ENCODE results near the gene KLHL29. TPM values are rescaled to one million over a fixed set of nuclear protein-coding genes. Genes with fewer than 3 reads are reported as not detected.

Gene KLHL29
- total and polyA plus RNA-seq, 2 donors (not counting 1 experiment from before 2014, with no cell fraction given) = 1.3 to 3.4 TPM

DNA sequence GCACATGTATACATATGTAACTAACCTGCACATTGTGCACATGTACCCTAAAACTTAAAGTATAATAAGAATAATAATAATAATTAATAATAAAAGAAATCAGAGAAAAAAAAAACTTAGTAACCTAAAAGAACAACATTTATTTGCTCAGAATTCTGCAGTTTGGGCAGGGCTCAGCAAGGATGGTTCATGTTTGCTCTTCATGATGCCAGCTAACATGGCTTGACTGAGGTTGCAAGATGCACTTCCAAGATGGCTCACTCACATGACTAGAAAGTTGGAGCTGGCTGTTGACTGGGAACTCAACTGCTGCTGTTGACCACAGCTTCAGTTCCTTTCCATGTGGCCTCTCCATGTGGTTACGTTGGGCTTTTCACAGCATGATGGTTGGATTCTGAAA, 56.4 kb downstream of the KLHL29 start:
- no peaks in the 10 kb centered on the region for H3K27me3 Mint-ChIP-seq
- ChIA-PET CTCF (no interaction called here), POLR2A (no interaction called here)
- no peak for TF ChIP-seq EZH2 (IDR thresholded peaks at IDR 0.05; ENCODE audit: borderline replicate concordance, insufficient read depth, low read depth, low read length, poor library complexity, severe bottlenecking)
- TF ChIP-seq CTCF (IDR thresholded peaks at IDR 0.05) = no peak
- WGBS (ENCODE audit: insufficient coverage) = no CpG with 5 or more reads among the region's 1 CpG
- H3K4me1 Mint-ChIP-seq = no peaks in the 10 kb centered on the region
- H3K27me3 ChIP-seq (replicated peaks in 1 of 4; ENCODE audit: control extremely low read depth in 1 of 4, control insufficient read depth in 3 of 4, insufficient read depth in 4 of 4, low read length in 3 of 4) = no peaks in the 10 kb centered on the region
- no peaks in the 10 kb centered on the region for H3K36me3 ChIP-seq (replicated peaks in 1 of 2; ENCODE audit: control extremely low read depth in 1 of 2, control insufficient read depth in 1 of 2, extremely low read depth in 1 of 2, insufficient read depth in 2 of 2, low read length in 1 of 2)
- no peak for DNase-seq
- no peak overlapping the region for H3K4me2 ChIP-seq (replicated peaks; ENCODE audit: low read depth, low read length, poor library complexity, severe bottlenecking)
- no peak for ATAC-seq (ENCODE audit: low read depth)
- peaks cover 2 to 8% (median 6%) of the 10 kb centered on the region in 3 donors for H3K9me3 ChIP-seq (ENCODE audit: control extremely low read depth in 1 of 3, control insufficient read depth in 2 of 3, insufficient read depth in 1 of 3, low read length in 2 of 3)
- H3K27ac ChIP-seq (ENCODE audit: low read length in 2 of 2) = no peak overlapping the region
- H3K27ac Mint-ChIP-seq = no peak overlapping the region
- H3K79me2 ChIP-seq (ENCODE audit: control insufficient read depth, insufficient read depth, low read length) = no peaks in the 10 kb centered on the region
- no peaks in the 10 kb centered on the region for H3K4me1 ChIP-seq (ENCODE audit: control insufficient read depth in 2 of 2, insufficient read depth in 2 of 2, low read length in 2 of 2)
- intact Hi-C loops (cut with micrococcal nuclease) = no loop called here
- peaks cover 4% of the 10 kb centered on the region for H3K9me3 Mint-ChIP-seq (ENCODE audit: insufficient read depth)
- H4K20me1 ChIP-seq (ENCODE audit: control insufficient read depth, insufficient read depth, low read length, poor library complexity, severe bottlenecking) = no peaks in the 10 kb centered on the region
- H3K9ac ChIP-seq (ENCODE audit: low read length) = no peak overlapping the region
- no peak overlapping the region for H2AFZ ChIP-seq (ENCODE audit: insufficient read depth, low read depth, low read length, poor library complexity, severe bottlenecking)
- no peak overlapping the region for H3K4me3 ChIP-seq (ENCODE audit: control extremely low read depth in 1 of 5, extremely low read depth in 1 of 5, insufficient read depth in 1 of 5, low read depth in 2 of 5, low read length in 4 of 5)
- no peak overlapping the region for H3K4me3 Mint-ChIP-seq

DNA sequence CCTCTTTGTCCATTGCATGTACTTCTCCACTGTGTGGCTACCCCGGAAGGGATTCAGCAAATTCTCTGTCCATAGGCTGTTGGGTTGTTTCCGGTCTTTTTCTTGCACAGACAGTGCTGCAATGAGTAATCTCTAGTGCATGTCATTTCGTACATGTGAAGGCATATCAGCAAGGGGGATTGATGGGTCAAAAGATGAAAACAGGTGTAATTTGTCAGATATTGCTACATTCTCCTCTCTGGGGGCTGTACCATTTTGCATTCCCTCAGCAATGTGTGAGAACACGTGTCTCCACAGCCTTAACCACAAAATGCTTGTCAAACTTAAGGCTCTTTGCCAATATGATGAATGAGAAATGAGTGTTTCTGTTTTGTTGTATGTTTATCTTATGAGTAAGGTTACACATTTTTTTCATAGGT, 60.5 kb downstream of the KLHL29 start:
- 74% methylated on average over 2 of the region's 4 CpGs for WGBS (ENCODE audit: insufficient coverage)
- H3K27ac Mint-ChIP-seq = no peak overlapping the region
- no peak overlapping the region for H3K4me3 Mint-ChIP-seq
- intact Hi-C loops (cut with micrococcal nuclease) = no loop called here
- no peak overlapping the region for H3K27ac ChIP-seq (ENCODE audit: low read length in 2 of 2)
- H3K4me1 Mint-ChIP-seq = peaks cover 13% of the 10 kb centered on the region
- TF ChIP-seq EZH2 (IDR thresholded peaks at IDR 0.05; ENCODE audit: borderline replicate concordance, insufficient read depth, low read depth, low read length, poor library complexity, severe bottlenecking) = no peak
- no peak for TF ChIP-seq CTCF (IDR thresholded peaks at IDR 0.05)
- ATAC-seq (ENCODE audit: low read depth) (no peak), DNase-seq (no peak)
- no peaks in the 10 kb centered on the region for H4K20me1 ChIP-seq (ENCODE audit: control insufficient read depth, insufficient read depth, low read length, poor library complexity, severe bottlenecking)
- H3K9ac ChIP-seq (ENCODE audit: low read length) = no peak overlapping the region
- peaks cover 4% of the 10 kb centered on the region for H3K9me3 Mint-ChIP-seq (ENCODE audit: insufficient read depth)
- ChIA-PET CTCF (no interaction called here), POLR2A (no interaction called here)
- H3K27me3 ChIP-seq (replicated peaks in 1 of 4; ENCODE audit: control extremely low read depth in 1 of 4, control insufficient read depth in 3 of 4, insufficient read depth in 4 of 4, low read length in 3 of 4) = no peaks in the 10 kb centered on the region
- H3K4me2 ChIP-seq (replicated peaks; ENCODE audit: low read depth, low read length, poor library complexity, severe bottlenecking) = no peak overlapping the region
- no peaks in the 10 kb centered on the region for H3K79me2 ChIP-seq (ENCODE audit: control insufficient read depth, insufficient read depth, low read length)
- H3K4me1 ChIP-seq (ENCODE audit: control insufficient read depth in 2 of 2, insufficient read depth in 2 of 2, low read length in 2 of 2) = peaks cover 9 to 12% of the 10 kb centered on the region in 2 donors
- no peak overlapping the region for H2AFZ ChIP-seq (ENCODE audit: insufficient read depth, low read depth, low read length, poor library complexity, severe bottlenecking)
- H3K4me3 ChIP-seq (ENCODE audit: control extremely low read depth in 1 of 5, extremely low read depth in 1 of 5, insufficient read depth in 1 of 5, low read depth in 2 of 5, low read length in 4 of 5) = no peak overlapping the region
- no peaks in the 10 kb centered on the region for H3K36me3 ChIP-seq (replicated peaks in 1 of 2; ENCODE audit: control extremely low read depth in 1 of 2, control insufficient read depth in 1 of 2, extremely low read depth in 1 of 2, insufficient read depth in 2 of 2, low read length in 1 of 2)
- H3K9me3 ChIP-seq (ENCODE audit: control extremely low read depth in 1 of 3, control insufficient read depth in 2 of 3, insufficient read depth in 1 of 3, low read length in 2 of 3) = peaks cover 2 to 8% (median 6%) of the 10 kb centered on the region in 3 donors
- no peaks in the 10 kb centered on the region for H3K27me3 Mint-ChIP-seq

Measured in B cell (primary cell).